SKM-1 treated with dmso at 0.1 percent for 144 hours (cell line): ENCODE data around the gene FAAP100.
A peak's percentile ranks its signal among the peaks of the same experiment; 100 is the strongest.

Experiments
- DNase-seq: peaks from one replicate; lab custom pipeline; 2025; ENCODE audit not compliant: unreplicated experiment; lab: John Stamatoyannopoulos, UW

FAAP100 gene

DNA sequence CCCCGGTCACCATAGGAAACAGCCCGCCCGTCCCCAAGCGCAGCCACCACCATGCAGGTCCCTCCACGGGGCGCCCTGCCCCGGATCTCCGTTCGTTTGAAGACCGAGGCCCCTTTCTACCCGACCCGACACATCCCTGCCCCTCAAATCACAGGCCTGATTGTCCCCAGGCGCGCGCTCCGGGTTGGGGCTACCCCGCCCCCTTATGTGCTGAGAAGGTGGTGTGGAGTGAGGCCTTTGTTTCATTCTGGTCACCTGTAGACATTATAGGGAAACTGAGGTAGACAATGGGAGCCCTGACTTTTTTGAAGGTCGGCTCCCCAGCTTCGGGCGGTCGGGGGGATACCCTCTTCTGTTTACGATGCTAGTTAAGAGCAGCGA is 38.8 kb downstream of the FAAP100 start:
- no peak for DNase-seq

DNA sequence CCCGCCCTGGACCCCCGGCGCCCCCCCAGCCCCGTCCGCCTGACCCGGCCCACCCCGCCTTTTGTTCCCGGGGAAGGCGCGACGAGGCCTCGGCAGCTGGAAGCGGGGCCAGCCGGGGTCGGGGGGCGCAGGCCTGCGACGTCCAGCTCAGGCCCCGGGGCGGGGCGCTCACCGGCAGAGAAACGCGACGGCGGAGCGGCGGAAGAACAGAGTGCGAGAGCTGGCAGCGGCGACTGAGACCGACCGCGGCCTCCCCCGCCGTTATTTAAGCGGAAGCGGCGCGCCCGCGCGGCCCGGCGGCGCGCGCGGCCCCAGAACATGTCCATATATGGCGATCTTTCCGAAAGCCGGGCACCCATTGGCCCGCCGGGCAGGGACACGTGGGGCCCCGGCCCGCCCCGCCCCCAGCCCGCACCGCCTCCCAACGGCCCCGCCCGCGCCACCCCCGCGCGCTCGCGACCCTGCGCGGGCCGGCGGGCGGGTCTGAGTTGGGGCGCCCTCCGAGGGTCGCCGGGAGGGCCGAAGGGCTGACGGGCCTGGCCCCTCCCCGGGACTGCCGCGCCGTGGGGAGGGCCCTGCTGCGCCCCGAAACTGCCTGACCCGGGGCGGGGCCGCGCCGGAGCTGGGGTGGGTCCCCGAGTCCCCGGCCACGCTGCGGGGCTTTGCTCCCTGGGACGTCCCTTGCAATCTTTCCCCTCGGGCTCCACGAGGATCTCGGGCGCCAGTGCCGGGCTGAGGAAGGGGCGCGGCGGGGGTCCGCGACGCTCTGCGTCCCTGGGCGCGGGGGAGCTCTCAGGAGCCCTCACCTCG is 39.4 kb downstream of the FAAP100 start, which contains the start of gene ACTG1:
TSS of gene ACTG1 (minus strand) at position 238 of the 810 bp plus-strand sequence. CDS start 445 bp downstream, outside the sequence.
- DNase-seq = peak; percentile 84

DNA sequence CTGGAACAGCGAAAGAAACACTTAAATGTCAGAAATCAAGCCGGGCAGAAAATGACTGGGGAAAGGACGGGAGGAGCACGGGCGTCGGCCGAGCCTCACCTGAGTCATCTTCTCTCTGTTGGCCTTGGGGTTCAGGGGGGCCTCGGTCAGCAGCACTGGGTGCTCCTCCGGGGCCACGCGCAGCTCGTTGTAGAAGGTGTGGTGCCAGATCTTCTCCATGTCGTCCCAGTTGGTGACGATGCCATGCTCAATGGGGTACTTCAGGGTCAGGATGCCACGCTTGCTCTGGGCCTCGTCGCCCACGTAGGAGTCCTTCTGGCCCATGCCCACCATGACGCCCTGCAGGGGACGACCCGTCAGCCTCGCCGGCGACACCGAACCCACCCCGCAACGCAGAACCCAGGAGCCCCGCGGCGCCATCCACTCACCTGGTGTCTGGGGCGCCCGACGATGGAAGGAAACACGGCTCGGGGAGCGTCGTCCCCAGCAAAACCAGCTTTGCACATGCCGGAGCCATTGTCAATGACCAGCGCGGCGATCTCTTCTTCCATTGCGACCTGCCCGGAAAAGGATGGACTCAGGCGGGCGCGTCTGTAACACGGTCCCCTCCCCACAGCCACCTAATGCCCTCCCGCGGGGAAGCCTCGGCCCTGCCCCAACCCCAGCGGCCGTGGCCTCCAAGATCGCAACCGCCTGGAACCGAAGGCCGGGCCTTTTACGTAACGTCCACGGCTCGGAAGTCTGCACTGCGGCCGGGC is 40.2 kb downstream of the FAAP100 start:
- no peak for DNase-seq

DNA sequence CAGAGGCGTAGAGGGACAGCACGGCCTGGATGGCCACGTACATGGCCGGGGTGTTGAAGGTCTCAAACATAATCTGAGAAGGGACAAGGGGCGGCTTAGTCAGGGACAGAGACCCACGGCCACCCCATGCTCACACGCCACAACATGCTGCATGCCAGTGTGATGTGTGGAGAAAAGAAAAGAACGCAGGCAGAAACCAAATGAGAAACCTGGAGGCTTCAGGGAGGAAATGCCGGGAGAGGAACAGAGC is 40.7 kb downstream of the FAAP100 start:
- DNase-seq = no peak

DNA sequence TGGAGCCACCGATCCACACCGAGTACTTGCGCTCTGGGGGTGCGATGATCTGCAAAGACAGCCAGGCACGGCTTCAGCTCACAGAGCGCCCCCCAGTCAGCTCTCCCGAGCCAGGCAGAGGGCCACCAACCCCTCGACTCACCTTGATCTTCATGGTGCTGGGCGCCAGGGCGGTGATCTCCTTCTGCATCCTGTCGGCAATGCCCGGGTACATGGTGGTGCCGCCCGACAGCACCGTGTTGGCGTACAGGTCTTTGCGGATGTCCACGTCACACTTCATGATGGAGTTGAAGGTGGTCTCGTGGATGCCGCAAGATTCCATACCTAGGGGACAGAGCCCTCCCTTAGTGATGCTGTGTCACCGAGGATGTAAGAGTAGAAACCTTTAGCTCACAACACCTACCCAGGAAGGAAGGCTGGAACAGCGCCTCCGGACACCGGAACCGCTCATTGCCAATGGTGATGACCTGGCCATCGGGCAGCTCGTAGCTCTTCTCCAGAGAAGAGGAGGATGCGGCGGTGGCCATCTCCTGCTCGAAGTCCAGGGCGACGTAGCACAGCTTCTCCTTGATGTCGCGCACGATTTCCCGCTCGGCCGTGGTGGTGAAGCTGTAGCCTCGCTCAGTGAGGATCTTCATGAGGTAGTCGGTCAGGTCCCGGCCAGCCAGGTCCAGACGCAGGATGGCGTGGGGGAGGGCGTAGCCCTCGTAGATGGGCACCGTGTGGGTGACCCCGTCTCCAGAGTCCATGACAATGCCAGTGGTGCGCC is 41.2 kb downstream of the FAAP100 start:
- no peak for DNase-seq

GRCh38 chr17:81509972-81510784 is 42.0 kb downstream of the FAAP100 start:
- no peak for DNase-seq

DNA sequence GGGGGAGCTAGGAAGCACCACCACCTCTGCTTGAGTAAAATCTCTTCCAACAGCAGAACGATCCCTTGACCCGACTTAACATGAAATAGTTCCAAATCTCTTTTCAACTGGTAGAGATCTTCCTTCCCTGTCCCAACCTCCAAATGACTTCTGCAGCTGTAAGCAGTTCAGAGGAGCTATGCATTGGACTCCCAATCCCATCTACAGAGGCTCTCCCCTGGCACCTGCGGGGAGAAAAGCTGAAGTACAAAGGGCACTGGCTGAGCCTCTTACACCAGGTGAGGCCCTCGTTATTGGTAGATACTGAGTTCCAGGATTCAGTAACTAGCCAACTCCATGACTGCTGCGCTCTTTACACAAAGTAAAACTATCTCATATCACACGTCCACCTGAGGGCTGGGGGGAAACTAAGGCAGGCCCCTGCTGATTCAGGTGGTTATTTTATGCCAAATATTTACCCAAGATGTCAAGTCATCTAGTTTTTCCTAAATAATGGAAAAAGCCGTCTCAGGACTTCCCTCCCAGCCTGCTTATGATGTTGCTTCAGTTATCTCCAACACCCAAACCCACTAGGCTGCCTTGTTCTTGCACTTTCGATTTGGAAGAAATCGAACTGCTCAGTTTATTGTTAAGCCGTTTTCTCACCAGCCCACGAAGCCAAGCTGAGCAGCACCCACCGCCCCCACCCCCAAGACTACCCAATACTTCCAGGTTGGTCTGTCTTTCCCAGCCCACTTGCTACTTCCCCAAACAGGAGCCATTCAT is 42.8 kb downstream of the FAAP100 start:
- DNase-seq = peak; percentile 38

DNA sequence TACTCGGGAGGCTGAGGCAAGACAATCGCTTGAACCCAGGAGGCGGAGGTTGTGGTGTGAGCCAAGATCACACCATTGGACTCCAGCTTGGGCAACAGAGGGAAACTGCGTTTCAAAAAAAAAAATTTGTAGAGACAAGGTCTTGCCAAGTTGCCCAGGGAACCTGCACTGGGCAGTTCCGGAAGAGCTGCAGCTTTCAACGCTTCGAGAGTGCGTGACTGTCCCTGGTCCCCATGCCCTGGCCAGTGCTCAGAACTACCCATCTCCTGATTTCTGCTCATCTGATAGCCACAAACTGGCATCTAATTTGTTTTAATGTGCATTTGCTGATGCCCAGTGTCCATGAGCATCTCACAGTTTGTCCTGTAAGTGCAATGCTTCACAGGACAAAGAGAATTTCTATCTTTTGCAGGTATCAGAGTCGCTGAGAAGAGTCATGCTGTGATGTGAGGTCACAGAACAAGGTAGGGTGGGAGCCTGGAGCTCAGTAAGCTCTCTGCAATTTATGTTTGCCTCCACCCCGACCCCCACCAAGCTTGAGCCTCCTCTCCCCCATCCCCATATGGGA is 43.4 kb downstream of the FAAP100 start:
- no peak for DNase-seq

- no peak for DNase-seq
These were observed 48.5 kb downstream of the FAAP100 start for GRCh38 chr17:81503619-81504018.

DNA sequence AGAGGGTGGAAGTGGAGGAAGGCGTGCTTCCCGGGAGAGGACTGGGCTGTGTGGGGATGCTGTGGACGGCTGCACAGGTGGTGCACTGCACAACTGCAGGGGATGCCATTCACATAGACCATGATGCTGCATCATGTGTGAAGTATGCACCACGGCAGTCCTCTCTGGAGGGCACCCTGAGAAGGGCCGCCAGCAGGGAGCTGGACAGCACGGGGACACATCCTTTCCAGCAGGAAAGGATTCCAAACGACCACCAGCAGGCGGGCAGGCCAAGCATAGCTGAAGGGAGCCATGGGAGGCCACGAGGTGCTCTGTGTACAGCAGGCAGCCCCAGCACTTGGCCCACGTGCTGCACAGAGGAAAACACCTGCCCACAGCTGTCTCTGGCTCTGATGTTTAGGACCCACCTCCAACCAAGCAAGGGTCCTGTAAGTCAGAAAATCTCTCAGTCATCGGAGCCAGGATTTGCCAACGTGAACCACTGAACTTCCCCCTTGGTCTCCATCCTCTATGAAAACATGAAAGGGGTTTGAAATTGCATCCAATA is 49.6 kb downstream of the FAAP100 start:
- no peak for DNase-seq

GRCh38 chr17:81500047-81500446 is 52.1 kb downstream of the FAAP100 start:
- no peak for DNase-seq

DNA sequence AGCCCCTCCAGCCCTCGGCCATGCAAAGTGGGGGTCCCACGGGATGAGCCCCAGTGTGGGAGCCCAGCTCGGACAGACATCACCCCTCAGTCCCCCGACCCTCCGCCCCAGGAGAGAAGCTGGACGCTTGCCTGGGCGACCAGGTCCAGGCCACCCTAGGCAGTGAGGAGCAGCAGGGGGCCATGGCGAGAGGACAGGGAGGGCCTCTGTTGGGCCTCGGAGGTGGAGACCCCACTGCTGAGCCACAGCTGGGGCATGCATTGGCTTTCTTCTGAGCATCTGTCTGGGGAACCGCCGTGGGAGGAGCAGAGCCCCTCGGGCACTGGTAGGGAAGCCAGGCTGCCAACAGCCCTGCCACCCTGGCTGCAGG is 52.6 kb downstream of the FAAP100 start:
- DNase-seq = no peak

DNA sequence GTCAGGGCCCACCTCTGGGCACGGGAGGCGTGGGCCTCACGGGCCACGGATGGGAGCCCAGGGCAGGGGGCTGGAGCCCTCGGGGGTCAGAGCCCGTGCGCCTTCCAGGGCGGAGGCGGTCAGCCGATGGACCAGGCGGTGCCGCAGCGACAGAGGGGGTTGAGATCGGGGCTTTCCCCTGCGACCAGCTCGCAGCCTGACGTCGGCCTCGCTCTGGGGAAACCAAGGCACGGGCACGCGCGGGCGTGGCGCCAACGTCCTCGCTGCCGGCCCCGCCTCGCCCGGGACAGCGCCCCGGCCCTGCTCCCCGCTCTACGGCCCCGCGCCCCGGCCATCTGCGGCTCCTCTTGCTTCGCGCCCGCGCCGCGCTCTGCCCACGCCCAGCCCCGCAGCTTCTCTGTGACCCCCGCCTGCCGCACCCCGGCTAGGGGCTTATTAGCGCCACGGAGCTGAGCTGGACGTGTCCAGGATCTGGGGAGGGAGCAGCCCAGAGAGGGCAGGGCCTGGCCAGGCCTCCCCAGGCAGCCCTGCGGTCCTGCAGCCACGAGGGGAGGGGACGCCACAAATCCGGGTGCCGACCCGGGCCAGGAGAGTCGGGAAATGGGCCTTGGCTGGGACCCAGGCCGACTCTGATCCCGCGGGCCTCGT is 53.1 kb downstream of the FAAP100 start:
- no peak for DNase-seq

GRCh38 chr17:81494626-81495377 is 57.4 kb downstream of the FAAP100 start:
- DNase-seq = no peak

- no peak for DNase-seq
These were observed 58.7 kb downstream of the FAAP100 start for GRCh38 chr17:81493198-81494038.

- no peak for DNase-seq
These were observed 59.4 kb downstream of the FAAP100 start for GRCh38 chr17:81492706-81493105.

GRCh38 chr17:81492202-81492601 is 60.0 kb downstream of the FAAP100 start:
- no peak for DNase-seq

DNA sequence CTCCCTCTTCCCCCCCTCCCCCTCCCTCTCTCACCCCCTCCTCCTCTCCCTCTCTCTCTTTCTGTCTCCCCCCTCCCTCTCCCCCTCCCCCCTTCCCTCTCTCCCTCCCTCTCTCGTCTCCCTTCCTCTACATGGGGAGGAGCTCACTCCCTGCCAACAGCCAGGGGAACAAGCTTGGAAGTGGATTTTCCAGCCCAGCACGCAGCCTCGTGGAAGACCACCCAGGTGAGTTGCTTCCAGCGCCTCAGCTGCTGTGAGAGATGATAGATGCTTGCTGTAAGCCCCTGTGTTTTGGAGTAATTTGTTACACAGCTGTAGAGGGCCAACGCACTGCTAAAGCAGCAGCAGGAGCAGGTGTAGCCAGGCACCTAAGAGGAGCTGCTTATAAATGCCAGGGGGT is 60.4 kb downstream of the FAAP100 start:
- no peak for DNase-seq
